Endothelial cell of umbilical vein (primary cell): ENCODE results near the gene LYRM1. TPM values are rescaled to one million over a fixed set of nuclear protein-coding genes. Genes with fewer than 3 reads are reported as not detected.

Experiments used
- BruUV-seq: library from RNA; stranded (reverse); fragments of 400-500 nt; replicated peaks from 2 replicates; lab custom pipeline; 2021; lab: Mats Ljungman, UMichigan
- CTCF ChIA-PET: fragments of 300-600, 350-600 bp; sonication (Branson Sonifier 250); formaldehyde crosslinking; loops from one replicate; lab custom pipeline; 2021; ENCODE audit warnings: antibody characterized with exemption, inconsistent platforms; lab: Charles Lee
- POLR2A ChIA-PET: fragments of 300-600, 350-600 bp; sonication (Branson Sonifier 250); formaldehyde crosslinking; loops from one replicate; lab custom pipeline; 2021; ENCODE audit warnings: antibody characterized with exemption, inconsistent platforms; lab: Charles Lee
- DNase-seq: peaks from one replicate; pipeline ENCODE4 v3.0.0-alpha.2; 2011; ENCODE audit warnings: low read depth, low spot score
- FAIRE-seq: peaks from 2 replicates; lab custom pipeline; 2011; peaks lifted over from hg19 to GRCh38; lab: Jason Lieb, UNC
- H2AFZ ChIP-seq: 2 replicates; pipeline ENCODE4 v1.6.0; 2012; ENCODE audit warnings: low read depth, low read length, control low read depth, inconsistent platforms
- H3K27ac ChIP-seq: 2 replicates; pipeline ENCODE4 v1.5.1; 2011; ENCODE audit warnings: low read depth, mild to moderate bottlenecking, control low read depth, low read length, moderate library complexity; ENCODE audit not compliant: insufficient read depth
- H3K27me3 ChIP-seq, 2 experiments: 2 replicates each; pipeline versions ENCODE4 v1.6.0 to v1.6.1; 2011; ENCODE audit warnings: low read length in 2 of 2, mixed read lengths in 1 of 2; ENCODE audit not compliant: control insufficient read depth in 2 of 2, insufficient read depth in 2 of 2
- H3K36me3 ChIP-seq, 2 experiments: 2 replicates in 1 of 2; 3 replicates in 1 of 2; pipeline ENCODE4 v1.5.1; 2011; ENCODE audit warnings: low read length in 2 of 2, mild to moderate bottlenecking in 1 of 2, moderate library complexity in 1 of 2; ENCODE audit not compliant: control insufficient read depth in 2 of 2, insufficient read depth in 2 of 2; ENCODE audit errors: extremely low read depth in 1 of 2
- H3K4me1 ChIP-seq: 3 replicates; pipeline ENCODE4 v1.5.1; 2011; ENCODE audit warnings: mild to moderate bottlenecking, low read length; ENCODE audit not compliant: control insufficient read depth, insufficient read depth; ENCODE audit errors: extremely low read depth
- H3K4me2 ChIP-seq: 2 replicates; pipeline ENCODE4 v1.6.1; 2011; ENCODE audit warnings: low read length, control low read depth, mixed read lengths; ENCODE audit not compliant: insufficient read depth
- H3K4me3 ChIP-seq, 3 experiments: fragments of 200-600 bp in 1 of 3; sonication (generic), shearing (Covaris generic) in 1 of 3; replicated peaks in 1 of 3; 2 replicates each; pipeline ENCODE4 v1.5.1; 2011 to 2016; ENCODE audit warnings: control low read depth in 3 of 3, low read length in 3 of 3, mild to moderate bottlenecking in 2 of 3, inconsistent platforms in 1 of 3, low read depth in 1 of 3, moderate library complexity in 1 of 3; ENCODE audit not compliant: insufficient read depth in 1 of 3
- H3K79me2 ChIP-seq: 2 replicates; pipeline ENCODE4 v1.6.0; 2012; ENCODE audit warnings: low read length, inconsistent platforms; ENCODE audit not compliant: control insufficient read depth, insufficient read depth
- H3K9ac ChIP-seq: replicated peaks from 2 replicates; pipeline ENCODE3; 2011; ENCODE audit warnings: low read length, control low read depth; ENCODE audit not compliant: insufficient read depth; ENCODE audit errors: extremely low read depth
- H3K9me1 ChIP-seq: replicated peaks from 3 replicates; pipeline ENCODE4 v1.6.0; 2011; ENCODE audit warnings: mild to moderate bottlenecking, low read length; ENCODE audit not compliant: control insufficient read depth, insufficient read depth; ENCODE audit errors: extremely low read depth
- H3K9me3 ChIP-seq: replicated peaks from 2 replicates; pipeline ENCODE4 v1.5.1; 2012; ENCODE audit warnings: low read length, inconsistent platforms; ENCODE audit not compliant: control insufficient read depth, insufficient read depth
- H4K20me1 ChIP-seq: replicated peaks from 2 replicates; pipeline ENCODE3; 2011; ENCODE audit warnings: mild to moderate bottlenecking, low read length; ENCODE audit not compliant: control insufficient read depth, insufficient read depth; ENCODE audit errors: extremely low read depth
- CTCF ChIP-seq, 2 donors: IDR thresholded peaks; 1 replicate in 1 of 2; 2 replicates in 1 of 2; pipeline ENCODE4 v1.5.1; 2011; ENCODE audit warnings: low read length in 2 of 2, mild to moderate bottlenecking in 2 of 2, moderate library complexity in 2 of 2, control low read depth in 1 of 2, inconsistent platforms in 1 of 2, low read depth in 1 of 2; ENCODE audit not compliant: insufficient read depth in 1 of 2; ENCODE audit errors: extremely low read depth in 1 of 2
- EZH2 ChIP-seq: IDR thresholded peaks from 2 replicates; pipeline ENCODE4 v1.6.1; 2012; ENCODE audit warnings: borderline replicate concordance, low read depth, mild to moderate bottlenecking, moderate library complexity, low read length, inconsistent platforms; ENCODE audit not compliant: severe bottlenecking
- FOS ChIP-seq: IDR thresholded peaks from 2 replicates; pipeline ENCODE4 v1.6.1; 2011; ENCODE audit warnings: mild to moderate bottlenecking, low read length, moderate library complexity, borderline replicate concordance; ENCODE audit not compliant: insufficient read depth
- GATA2 ChIP-seq: IDR thresholded peaks from 2 replicates; pipeline ENCODE4 v1.7.0; 2011; ENCODE audit warnings: low read depth, mild to moderate bottlenecking, moderate library complexity, mixed read lengths, low read length; ENCODE audit not compliant: insufficient read length, insufficient read depth
- JUN ChIP-seq: IDR thresholded peaks from 2 replicates; pipeline ENCODE4 v1.6.1; 2011; ENCODE audit warnings: borderline replicate concordance, low read depth; ENCODE audit not compliant: insufficient read length, insufficient read depth
- MAX ChIP-seq: IDR thresholded peaks from 2 replicates; pipeline ENCODE4 v1.6.1; 2011; ENCODE audit not compliant: insufficient read depth, insufficient read length
- POLR2AphosphoS5 ChIP-seq: IDR thresholded peaks from 2 replicates; pipeline ENCODE4 v1.6.1; 2012; ENCODE audit warnings: low read depth, mild to moderate bottlenecking, control low read depth, low read length, moderate library complexity; ENCODE audit not compliant: insufficient read depth
- dilution Hi-C: fragments of 300-500 bp; cut with MboI; formaldehyde crosslinking; loops from one replicate; pipeline ENCODE4 v1.15.0; 2019; ENCODE audit warnings: low sequenced_read_pairs; ENCODE audit not compliant: extremely low pct_ligation_motif_present
- intact Hi-C: fragments of 100-400 bp; cut with micrococcal nuclease; formaldehyde crosslinking; loops from one replicate; pipeline ENCODE4 v1.10.0; 2022
- polyA plus RNA-seq, 4 experiments: library from polyadenylated mRNA; depleted of rRNA in 3 of 4; stranded (reverse) in 3 of 4; unstranded in 1 of 4; fragments of >200 nt; gene quantifications; 2 replicates each; pipeline versions ENCODE4 v1.2.1 to v1.2.3, GENCODE V29; 2011 to 2012; ENCODE audit warnings: missing spikeins in 1 of 4
- total RNA-seq: library from RNA; stranded (reverse); gene quantifications from 2 replicates; pipeline ENCODE4 v1.2.3, GENCODE V29; 2021

LYRM1 gene
- total and polyA plus RNA-seq, 2 donors (not counting 3 experiments of a cell fraction or from before 2014, with no cell fraction given), result 20.4 to 28.4 TPM

- POLR2A ChIA-PET, result no interaction called here
- Histone ChIP-seq H3K4me2 (no peak overlapping the region), H3K4me1 (no peaks in the 10 kb centered on the region), H3K9ac (no peak overlapping the region), H3K4me3 (no peak overlapping the region), H3K36me3 (no peaks in the 10 kb centered on the region), H4K20me1 (no peaks in the 10 kb centered on the region), H3K27me3 (no peaks in the 10 kb centered on the region), H3K9me1 (no peaks in the 10 kb centered on the region), H3K9me3 (no peaks in the 10 kb centered on the region), H2AFZ (no peak overlapping the region), H3K27ac (no peak overlapping the region), H3K79me2 (no peaks in the 10 kb centered on the region)
- BruUV-seq, result no TSS peak
- no peak for TF ChIP-seq EZH2
- no peak for TF ChIP-seq GATA2
- TF ChIP-seq JUN, result no peak
- no peak for TF ChIP-seq MAX
- no peak for TF ChIP-seq POLR2AphosphoS5
- TF ChIP-seq CTCF (IDR thresholded peaks at IDR 0.05; ENCODE audit: extremely low read depth in 1 of 2, insufficient read depth in 1 of 2, low read depth in 1 of 2, low read length in 2 of 2), result no peak
- TF ChIP-seq FOS, result no peak
- dilution Hi-C loops (no loop called here), intact Hi-C loops (no loop called here)
- FAIRE-seq, result no peak
- CTCF ChIA-PET, result interaction anchor here (0.9 kb wide), 1 partner anchor 12 kb away, joined by 3 read pairs; no protein-coding TSS in a partner anchor
- DNase-seq, result no peak
Measured at GRCh38 chr16:20969386-20969785, 68.8 kb downstream of the LYRM1 start.
